GM12878 (cell line): ENCODE data around the gene MARCHF4. TPM values are rescaled to one million over a fixed set of nuclear protein-coding genes. Genes with fewer than 3 reads are reported as not detected.

Experiments
- ATAC-seq: fragments of 200-7000 bp; cut with Tn5 transposase; 3 replicates; pipeline ENCODE4 v1.9.1; 2020; ENCODE audit warnings: mild to moderate bottlenecking, moderate library complexity
- BruUV-seq: library from RNA; stranded (reverse); fragments of 400-500 nt; replicated peaks from 2 replicates; lab custom pipeline; 2021; lab: Mats Ljungman, UMichigan
- CTCF ChIA-PET: fragments of 300-600 bp; sonication (Branson Sonifier 250); formaldehyde crosslinking; extraction: SDS; loops from one replicate; lab custom pipeline; 2021; ENCODE audit warnings: inconsistent platforms; lab: Yijun Ruan, JAX
- POLR2A ChIA-PET: fragments of 350-600 bp; formaldehyde crosslinking; extraction: SDS; loops from one replicate; lab custom pipeline; 2021; ENCODE audit warnings: inconsistent platforms; lab: Charles Lee
- RAD21 ChIA-PET: fragments of 300-600 bp; sonication (Branson Sonifier 250); formaldehyde crosslinking; loops from one replicate; lab custom pipeline; 2023; ENCODE audit warnings: antibody characterized with exemption; ENCODE audit not compliant: unreplicated experiment; lab: Charles Lee
- SMC1A ChIA-PET: fragments of 300-600 bp; sonication (Branson Sonifier 250); formaldehyde crosslinking; loops from one replicate; lab custom pipeline; 2023; ENCODE audit not compliant: unreplicated experiment, uncharacterized antibody; lab: Charles Lee
- DNase-seq: peaks from one replicate; pipeline ENCODE4 v3.0.0-alpha.2; 2011; ENCODE audit warnings: low read depth, low spot score
- FAIRE-seq: peaks from 3 replicates; lab custom pipeline; 2011; peaks lifted over from hg19 to GRCh38; lab: Jason Lieb, UNC
- H2AFZ ChIP-seq: 2 replicates; pipeline ENCODE4 v1.6.0; 2011; ENCODE audit warnings: low read depth, low read length, control low read depth; ENCODE audit not compliant: control insufficient read depth
- H3K27ac ChIP-seq: 2 replicates; pipeline ENCODE4 v1.5.1; 2011; ENCODE audit warnings: control low read depth; ENCODE audit not compliant: control insufficient read depth, insufficient read depth
- H3K27me3 ChIP-seq, 2 experiments: replicated peaks in 1 of 2; 2 replicates each; pipeline versions ENCODE4 v1.6.0 to v1.6.1; 2011; ENCODE audit warnings: low read length in 1 of 2; ENCODE audit not compliant: control insufficient read depth in 2 of 2, insufficient read depth in 2 of 2
- H3K36me3 ChIP-seq, 2 experiments: 2 replicates each; pipeline ENCODE4 v1.5.1; 2011; ENCODE audit warnings: low read length in 1 of 2; ENCODE audit not compliant: control insufficient read depth in 2 of 2, insufficient read depth in 2 of 2
- H3K4me1 ChIP-seq: 2 replicates; pipeline ENCODE4 v1.6.1; 2011; ENCODE audit warnings: mild to moderate bottlenecking, low read length, moderate library complexity, mixed read lengths; ENCODE audit not compliant: control insufficient read depth, insufficient read depth
- H3K4me2 ChIP-seq: 2 replicates; pipeline ENCODE4 v1.6.0; 2011; ENCODE audit warnings: control low read depth; ENCODE audit not compliant: control insufficient read depth, insufficient read depth
- H3K4me3 ChIP-seq: fragments of 200-600 bp; sonication (generic); 2 replicates; pipeline ENCODE4 v1.5.1; 2016
- H3K79me2 ChIP-seq: 2 replicates; pipeline ENCODE4 v1.6.0; 2011; ENCODE audit warnings: low read length; ENCODE audit not compliant: control insufficient read depth, insufficient read depth
- H3K9ac ChIP-seq: 2 replicates; pipeline ENCODE4 v1.8.0; 2011; ENCODE audit warnings: low read length, control low read depth, mixed read lengths; ENCODE audit not compliant: control insufficient read depth, insufficient read depth
- H3K9me3 ChIP-seq: replicated peaks from 3 replicates; pipeline ENCODE4 v1.5.1; 2011; ENCODE audit warnings: mild to moderate bottlenecking, low read length; ENCODE audit not compliant: control insufficient read depth, insufficient read depth
- H4K20me1 ChIP-seq: 2 replicates; pipeline ENCODE4 v1.6.0; 2011; ENCODE audit not compliant: control insufficient read depth, insufficient read depth
- CREM ChIP-seq: IDR thresholded peaks from 2 replicates; pipeline ENCODE4 v1.6.1; 2014; ENCODE audit warnings: antibody characterized with exemption, low read depth
- E2F4 ChIP-seq: IDR thresholded peaks from 2 replicates; pipeline ENCODE4 v1.6.1; 2012; ENCODE audit warnings: low read depth, low read length, improper control_type of control experiment
- FOXK2 ChIP-seq: fragments of 450-650 bp; IDR thresholded peaks from 2 replicates; pipeline ENCODE4 v1.6.1; 2017; ENCODE audit warnings: mild to moderate bottlenecking, moderate library complexity
- MTA2 ChIP-seq: fragments of 450-650 bp; IDR thresholded peaks from 2 replicates; pipeline ENCODE4 v1.6.1; 2016; ENCODE audit warnings: low read depth, mild to moderate bottlenecking, moderate library complexity
- STAT1 ChIP-seq: fragments of 450-650 bp; conservative IDR thresholded peaks from 2 replicates; pipeline ENCODE4 v1.6.1; 2014; ENCODE audit warnings: antibody characterized with exemption, mild to moderate bottlenecking
- WGBS: methylation state at CpG from one replicate; pipeline ENCODE4 v1.1.6; 2016; ENCODE audit warnings: low lambda C conversion rate; ENCODE audit not compliant: insufficient replicate concordance, insufficient coverage; ENCODE audit errors: missing lambda C conversion rate; 5-methylcytosine and 5-hydroxymethylcytosine counted together
- in situ Hi-C: fragments of 300-500 bp; cut with MboI; formaldehyde crosslinking; loops from 9 replicates; pipeline ENCODE4 v1.14.3; 2018; ENCODE audit warnings: mixed read lengths
- intact Hi-C: fragments of 100-400 bp; cut with micrococcal nuclease; formaldehyde crosslinking; loops from one replicate; pipeline ENCODE4 v1.14.2; 2022; ENCODE audit not compliant: unreplicated experiment
- polyA plus RNA-seq, 11 experiments: library from polyadenylated mRNA; depleted of rRNA in 4 of 11; unstranded in 6 of 11; stranded (reverse) in 5 of 11; fragments of >200 nt; fragmentation: Nextera tagmentation in 4 of 11; fragmentation: Illumina TruSeq in 1 of 11; extraction: Ambion mirVana in 4 of 11; extraction: Trizol in 1 of 11; gene quantifications; 1 replicate in 1 of 11; 2 replicates in 10 of 11; pipeline versions ENCODE4 v1.2.1 to v1.2.3, GENCODE V29; 2011 to 2016; ENCODE audit warnings: inconsistent platforms in 2 of 11, missing spikeins in 2 of 11, low read depth in 1 of 11
- total RNA-seq, 4 experiments: library from RNA; depleted of rRNA in 3 of 4; stranded (reverse); fragments of >200 nt in 3 of 4; fragmentation: Illumina TruSeq in 1 of 4; extraction: Trizol in 1 of 4; gene quantifications; 2 replicates each; pipeline versions ENCODE4 v1.2.1 to v1.2.3, GENCODE V29; 2013 to 2021

Gene MARCHF4
- total and polyA plus RNA-seq, 10 of the 15 experiments (the other 5 are each of a cell fraction or from before 2014, with no cell fraction given), result not detected

- Histone ChIP-seq H3K36me3 (no peaks in the 10 kb centered on the region), H4K20me1 (no peaks in the 10 kb centered on the region), H3K27me3 (peaks cover 0 to 2% of the 10 kb centered on the region in 2 experiments; a peak in 1 of 4 replicates), H3K4me2 (no peak overlapping the region), H2AFZ (no peak overlapping the region), H3K79me2 (no peaks in the 10 kb centered on the region), H3K27ac (no peak overlapping the region), H3K4me3 (no peak overlapping the region), H3K4me1 (no peaks in the 10 kb centered on the region), H3K9me3 (no peaks in the 10 kb centered on the region), H3K9ac (no peak overlapping the region)
- FAIRE-seq (no peak), ATAC-seq (no peak), DNase-seq (no peak)
- intact Hi-C loops (no loop called here), in situ Hi-C loops (no loop called here)
- no TSS peak for BruUV-seq
- ChIA-PET CTCF (no interaction called here), SMC1A (no interaction called here), RAD21 (no interaction called here), POLR2A (no interaction called here)
- TF ChIP-seq CREM (no peak), FOXK2 (no peak)
- WGBS, result 10% methylated on average over 7 of the region's 7 CpGs
These were observed 32.6 kb downstream of the MARCHF4 start for GRCh38 chr2:216339456-216340279.

DNA sequence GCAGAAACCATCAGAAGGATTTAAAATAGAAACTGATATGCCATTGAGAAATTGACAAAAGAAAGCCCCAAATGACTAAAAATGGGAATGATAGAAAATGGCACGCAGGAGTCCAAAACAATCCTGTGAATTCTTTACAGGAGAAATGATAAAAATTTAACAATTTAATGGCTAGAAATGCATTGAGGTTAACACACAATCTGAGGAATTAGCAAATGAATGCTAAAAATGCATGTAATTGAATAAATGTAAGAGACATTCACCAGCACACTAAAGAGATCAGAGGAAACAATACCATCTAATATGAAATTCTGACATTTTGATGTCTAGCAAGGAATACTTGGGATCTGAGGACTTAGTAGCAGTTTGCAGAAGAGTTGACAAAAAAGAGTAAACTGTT, 37.0 kb downstream of the MARCHF4 start:
- Histone ChIP-seq H3K27me3 (peaks cover 0 to 2% of the 10 kb centered on the region in 2 experiments; a peak in 1 of 4 replicates), H4K20me1 (no peaks in the 10 kb centered on the region), H3K9ac (no peak overlapping the region)
- RAD21 ChIA-PET, result no interaction called here
- no peak for DNase-seq
- in situ Hi-C loops (no loop called here), intact Hi-C loops (no loop called here)
- no peak for FAIRE-seq
- no peak for TF ChIP-seq E2F4
- TF ChIP-seq MTA2, result no peak
- TF ChIP-seq STAT1, result no peak
- TF ChIP-seq, all 136 proteins: peak for 0
- BruUV-seq, result no TSS peak
- Histone ChIP-seq H3K4me1 (no peaks in the 10 kb centered on the region), H3K4me2 (no peak overlapping the region), H3K4me3 (no peak overlapping the region), H2AFZ (no peak overlapping the region), H3K79me2 (no peaks in the 10 kb centered on the region), H3K9me3 (no peaks in the 10 kb centered on the region), H3K36me3 (no peaks in the 10 kb centered on the region), H3K27ac (no peak overlapping the region)
- 7% methylated on average over 1 of the region's 1 CpG for WGBS
- ChIA-PET POLR2A (no interaction called here), SMC1A (interaction anchor here (1.0 to 1.2 kb wide), 2 partner anchors 26 to 64 kb away, joined by 3 read pairs; no protein-coding TSS in a partner anchor), CTCF (no interaction called here)
- no peak for ATAC-seq
